ENCODE measurements around the gene TMEM176B.

- TF ChIP-seq EZH2 (IDR thresholded peaks at IDR 0.05) (no peak), POLR2AphosphoS5 (IDR thresholded peaks at IDR 0.05; ENCODE audit: borderline replicate concordance, low read depth, low read length) (no peak)
Measured at GRCh38 chr7:150804802-150805201, 4.6 kb upstream of the TMEM176B start.
